GM13977 (cell line): Measurements from ENCODE around the gene TOX4.
A peak's percentile ranks its signal among the peaks of the same experiment; 100 is the strongest.

ENCODE experiments used
- DNase-seq: peaks from one replicate; pipeline ENCODE4 v3.0.0; 2012; ENCODE audit warnings: low spot score
- in situ Hi-C: fragments of 300-500 bp; cut with MboI; formaldehyde crosslinking; loops from one replicate; pipeline ENCODE4 v1.12.0; 2022; ENCODE audit warnings: low sequenced_read_pairs, low pct_unique_long_range_greater_than_20kb, mixed read lengths, inconsistent platforms; ENCODE audit not compliant: unreplicated experiment
- TF ChIP-seq, protein P1 (sequence below): IDR thresholded peaks from 2 replicates; pipeline ENCODE4 v1.5.1; 2012; ENCODE audit warnings: mild to moderate bottlenecking, control low read depth; ENCODE audit not compliant: insufficient read depth; ENCODE audit errors: extremely low read depth, missing control alignments

TOX4 gene

DNA sequence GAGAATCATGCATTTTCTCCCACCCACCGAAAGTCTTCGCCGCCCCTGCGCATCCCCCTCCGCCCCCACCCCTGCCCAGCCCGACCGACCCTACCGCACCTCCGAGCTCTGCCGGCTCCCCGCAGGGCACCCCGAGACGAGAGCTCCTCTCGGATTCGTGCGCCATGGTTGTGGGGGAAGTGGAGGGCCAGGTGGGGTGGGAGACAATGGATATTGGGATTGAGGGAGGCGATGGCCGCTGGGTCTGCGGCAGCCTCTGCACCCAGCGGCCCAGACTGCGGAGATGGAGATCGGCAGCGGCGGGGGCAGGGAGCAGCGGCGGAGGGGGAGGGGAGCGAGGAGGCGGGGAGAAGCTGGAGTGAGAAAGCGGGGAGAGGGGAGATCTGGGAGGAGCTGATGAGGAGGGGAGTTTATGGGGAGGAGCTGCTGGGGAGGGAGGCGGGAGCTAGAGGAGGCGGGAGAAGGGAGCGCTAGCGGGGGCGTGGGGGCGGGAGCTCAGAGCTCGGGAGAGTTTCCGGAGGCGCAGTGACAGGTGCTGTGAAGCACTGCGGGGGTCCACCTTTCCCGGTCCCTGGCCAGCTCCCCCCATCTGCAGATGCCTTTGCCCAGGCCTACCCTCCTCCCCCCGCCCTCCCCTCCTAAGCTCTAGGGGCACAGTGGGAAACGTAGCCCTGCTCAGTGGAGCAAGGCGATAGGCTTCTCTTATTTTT is 49.1 kb downstream of the TOX4 start, which contains the start of gene SALL2:
SALL2 (minus strand) TSS at position 385 of the 710 bp plus-strand sequence; CDS start at position 166, 219 bp downstream.
- in situ Hi-C loops, result no loop called here
- TF ChIP-seq, protein P1, sequence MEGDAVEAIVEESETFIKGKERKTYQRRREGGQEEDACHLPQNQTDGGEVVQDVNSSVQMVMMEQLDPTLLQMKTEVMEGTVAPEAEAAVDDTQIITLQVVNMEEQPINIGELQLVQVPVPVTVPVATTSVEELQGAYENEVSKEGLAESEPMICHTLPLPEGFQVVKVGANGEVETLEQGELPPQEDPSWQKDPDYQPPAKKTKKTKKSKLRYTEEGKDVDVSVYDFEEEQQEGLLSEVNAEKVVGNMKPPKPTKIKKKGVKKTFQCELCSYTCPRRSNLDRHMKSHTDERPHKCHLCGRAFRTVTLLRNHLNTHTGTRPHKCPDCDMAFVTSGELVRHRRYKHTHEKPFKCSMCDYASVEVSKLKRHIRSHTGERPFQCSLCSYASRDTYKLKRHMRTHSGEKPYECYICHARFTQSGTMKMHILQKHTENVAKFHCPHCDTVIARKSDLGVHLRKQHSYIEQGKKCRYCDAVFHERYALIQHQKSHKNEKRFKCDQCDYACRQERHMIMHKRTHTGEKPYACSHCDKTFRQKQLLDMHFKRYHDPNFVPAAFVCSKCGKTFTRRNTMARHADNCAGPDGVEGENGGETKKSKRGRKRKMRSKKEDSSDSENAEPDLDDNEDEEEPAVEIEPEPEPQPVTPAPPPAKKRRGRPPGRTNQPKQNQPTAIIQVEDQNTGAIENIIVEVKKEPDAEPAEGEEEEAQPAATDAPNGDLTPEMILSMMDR, result no peak
- DNase-seq, result peak; percentile 79

DNA sequence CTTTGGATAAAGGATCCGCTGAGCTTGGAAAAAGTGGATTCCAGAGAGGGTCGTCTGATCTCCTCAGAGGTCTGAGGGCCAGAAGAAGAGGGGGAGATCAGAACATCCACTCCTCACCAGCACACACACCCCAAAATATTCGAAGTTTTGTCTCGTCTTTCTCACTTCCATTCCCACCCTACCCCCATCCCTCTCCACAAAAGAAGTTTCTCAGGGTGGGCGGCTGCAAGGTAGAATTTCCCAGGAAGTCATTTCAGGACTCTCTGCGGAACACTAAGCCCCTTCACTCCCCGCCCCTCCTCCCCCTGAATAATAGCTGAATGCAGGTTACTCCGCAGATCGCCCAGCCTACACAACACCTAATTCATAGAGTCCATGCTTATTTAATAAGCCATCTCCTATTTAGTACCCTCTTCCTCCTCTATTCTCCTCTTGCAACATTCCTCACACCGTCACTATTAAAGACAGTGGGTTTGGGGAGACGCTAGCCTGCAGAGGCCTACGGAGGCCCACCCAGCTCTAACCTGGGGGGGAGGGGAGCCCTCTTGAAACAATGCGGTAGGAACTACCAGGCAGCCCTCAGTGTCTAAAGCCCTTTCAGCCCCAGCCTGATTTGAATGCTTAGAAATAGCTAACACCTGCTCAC is 49.8 kb downstream of the TOX4 start:
- TF ChIP-seq, protein P1, result no peak
- in situ Hi-C loops, result no loop called here
- DNase-seq, result no peak

DNA sequence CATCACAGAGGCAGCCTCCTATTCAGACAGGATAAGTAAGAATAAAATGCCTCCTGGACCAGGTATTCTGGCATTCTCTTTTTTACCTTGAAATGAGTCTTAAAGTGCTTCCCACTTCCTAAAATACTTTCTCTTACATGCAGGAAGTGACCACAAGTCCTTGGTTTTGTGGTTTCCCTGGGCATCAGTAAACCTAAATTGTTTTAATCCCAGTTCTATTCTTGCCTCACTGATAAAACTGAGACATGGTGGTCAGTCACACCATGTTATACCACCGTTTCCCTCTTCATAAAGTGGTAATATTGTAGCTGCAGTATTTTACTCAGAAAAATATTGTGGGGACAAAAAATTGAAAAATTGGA is 50.3 kb downstream of the TOX4 start:
- in situ Hi-C loops, result no loop called here
- TF ChIP-seq, protein P1, result no peak
- no peak for DNase-seq

- DNase-seq, result no peak
- TF ChIP-seq, protein P1, result no peak
- in situ Hi-C loops, result no loop called here
These were observed 51.7 kb downstream of the TOX4 start for GRCh38 chr14:21528381-21529348.

DNA sequence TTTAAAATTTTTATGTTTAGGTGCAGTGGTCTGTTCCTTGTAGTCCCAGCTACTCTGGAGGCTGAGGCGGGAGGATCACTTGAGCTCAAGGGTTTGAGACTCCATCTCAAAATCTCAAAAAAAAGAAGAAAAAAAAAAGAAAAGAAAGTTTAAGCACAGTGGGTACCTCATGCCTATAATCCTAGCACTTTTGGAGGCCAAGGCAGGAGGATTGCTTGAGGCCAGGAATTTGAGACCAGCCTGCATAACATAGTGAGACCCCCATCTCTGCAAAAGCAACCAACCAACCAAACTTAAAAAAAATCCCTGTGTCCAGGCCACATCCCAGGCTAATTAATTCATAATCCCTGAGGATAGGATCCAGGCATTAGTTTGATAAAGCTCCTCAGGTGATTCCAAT is 52.5 kb downstream of the TOX4 start:
- TF ChIP-seq, protein P1, result no peak
- in situ Hi-C loops, result no loop called here
- no peak for DNase-seq

GRCh38 chr14:21533294-21533693 is 56.3 kb downstream of the TOX4 start:
- in situ Hi-C loops, result no loop called here
- DNase-seq, result no peak
- TF ChIP-seq, protein P1, result no peak
